CD4-positive, CD25-positive, alpha-beta regulatory T cell (primary cell): ENCODE measurements around the gene ELP5. TPM values are rescaled to one million over a fixed set of nuclear protein-coding genes. Genes with fewer than 3 reads are reported as not detected.

Experiments used
- ATAC-seq, 2 donors: fragments of 150-1000 bp; cut with Tn5 transposase; one replicate each; pipeline ENCODE4 v1.10.0; 2021; ENCODE audit warnings: low read depth in 2 of 2, moderate number of reproducible peaks in 2 of 2, moderate library complexity in 1 of 2
- DNase-seq, 3 donors: peaks; one replicate each; pipeline versions ENCODE4 v3.0.0 to v3.0.0-alpha.2; 2012 to 2022; ENCODE audit warnings: mixed read lengths in 1 of 3
- H3K27ac ChIP-seq: one replicate; pipeline ENCODE4 v1.7.0; 2013; ENCODE audit warnings: mild to moderate bottlenecking, low read length; ENCODE audit not compliant: insufficient read depth, poor library complexity, severe bottlenecking
- H3K27me3 ChIP-seq: one replicate; pipeline ENCODE4 v1.7.0; 2013; ENCODE audit warnings: low read length; ENCODE audit not compliant: control insufficient read depth, insufficient read depth
- H3K36me3 ChIP-seq: one replicate; pipeline ENCODE4 v1.7.0; 2013; ENCODE audit warnings: mild to moderate bottlenecking, low read length, moderate library complexity; ENCODE audit not compliant: control insufficient read depth, insufficient read depth
- H3K4me1 ChIP-seq: 2 replicates; pipeline ENCODE4 v1.7.0; 2013; ENCODE audit warnings: mild to moderate bottlenecking, low read length; ENCODE audit not compliant: insufficient read depth, control insufficient read depth, poor library complexity, severe bottlenecking
- H3K4me3 ChIP-seq: one replicate; pipeline ENCODE4 v1.7.0; 2013; ENCODE audit warnings: low read depth, mild to moderate bottlenecking, low read length, moderate library complexity
- H3K9me3 ChIP-seq, 2 experiments: 1 replicate in 1 of 2; 2 replicates in 1 of 2; pipeline ENCODE4 v1.7.0; 2013; ENCODE audit warnings: low read length in 2 of 2, mild to moderate bottlenecking in 1 of 2, moderate library complexity in 1 of 2; ENCODE audit not compliant: control insufficient read depth in 2 of 2
- H3K27ac Mint-ChIP-seq, 3 donors: one replicate each; pipeline ENCODE4 v1.8.0; 2020 to 2022; ENCODE audit warnings: mild to moderate bottlenecking in 3 of 3, mixed read lengths in 3 of 3, moderate library complexity in 2 of 3
- H3K27me3 Mint-ChIP-seq: one replicate; pipeline ENCODE4 v1.8.0; 2022; ENCODE audit warnings: mild to moderate bottlenecking, mixed read lengths
- H3K36me3 Mint-ChIP-seq: one replicate; pipeline ENCODE4 v1.8.0; 2020; ENCODE audit warnings: mixed read lengths
- H3K4me1 Mint-ChIP-seq, 4 donors: one replicate each; pipeline ENCODE4 v1.8.0; 2020 to 2022; ENCODE audit warnings: mixed read lengths in 4 of 4, mild to moderate bottlenecking in 1 of 4
- H3K4me3 Mint-ChIP-seq, 4 donors: one replicate each; pipeline ENCODE4 v1.8.0; 2020 to 2022; ENCODE audit warnings: mild to moderate bottlenecking in 4 of 4, mixed read lengths in 4 of 4, moderate library complexity in 3 of 4
- H3K9me3 Mint-ChIP-seq, 7 donors: one replicate each; pipeline ENCODE4 v1.8.0; 2020 to 2022; ENCODE audit warnings: mixed read lengths in 7 of 7, mild to moderate bottlenecking in 3 of 7, moderate library complexity in 2 of 7
- polyA plus RNA-seq, 4 donors: library from polyadenylated mRNA; unstranded; fragments of 300-500 nt; fragmentation: Illumina TruSeq; gene quantifications; one replicate each; pipeline ENCODE4 v1.2.3, GENCODE V29; 2021
- total RNA-seq: library from RNA; stranded (reverse); gene quantifications from one replicate; pipeline ENCODE4 v1.2.3, GENCODE V29; 2022

Gene ELP5
- total and polyA plus RNA-seq, 5 donors from 2014 or later: 31.6 to 74.0 (median 56.1) TPM

GRCh38 chr17:7260651-7261378, 8.8 kb downstream of the ELP5 start:
- H3K27me3 ChIP-seq: peaks cover 6% of the 10 kb centered on the region
- Mint-ChIP-seq H3K27me3 (peaks cover 29% of the 10 kb centered on the region), H3K4me3 (peak overlapping the region; percentile 61 to 78 (median 72)), H3K4me1 (peaks cover 5 to 31% (median 13%) of the 10 kb centered on the region in 4 donors), H3K27ac (peak overlapping the region in 2 of 3 donors; percentile 43 to 51), H3K36me3 (peaks cover 7% of the 10 kb centered on the region), H3K9me3 (no peaks in the 10 kb centered on the region)
- H3K4me1 ChIP-seq: peaks cover 34% of the 10 kb centered on the region
- no peaks in the 10 kb centered on the region for H3K9me3 ChIP-seq
- peak overlapping the region; percentile 25 for H3K27ac ChIP-seq
- peak; percentile 4 to 39 for ATAC-seq
- H3K36me3 ChIP-seq: peaks cover 15% of the 10 kb centered on the region
- H3K4me3 ChIP-seq: no peak overlapping the region
- DNase-seq: peak; percentile 20 to 46 (median 29)

GRCh38 chr17:7261379-7262191, 9.6 kb downstream of the ELP5 start:
- Histone ChIP-seq H3K27me3 (peaks cover 6% of the 10 kb centered on the region), H3K9me3 (no peaks in the 10 kb centered on the region), H3K36me3 (peaks cover 13% of the 10 kb centered on the region), H3K4me3 (no peak overlapping the region), H3K27ac (peak overlapping the region; percentile 5), H3K4me1 (peaks cover 34% of the 10 kb centered on the region)
- Mint-ChIP-seq H3K27me3 (peaks cover 30% of the 10 kb centered on the region), H3K9me3 (no peaks in the 10 kb centered on the region), H3K27ac (no peak overlapping the region), H3K4me1 (peaks cover 5 to 31% (median 13%) of the 10 kb centered on the region in 4 donors), H3K4me3 (peak overlapping the region; percentile 69 to 81 (median 74)), H3K36me3 (peaks cover 3% of the 10 kb centered on the region)
- DNase-seq: peak in 2 of 3 donors; percentile 33 to 52
- ATAC-seq: peak; percentile 52 to 66

- Mint-ChIP-seq H3K27me3 (peaks cover 33% of the 10 kb centered on the region), H3K4me3 (peak within 1 kb of the TSS; percentile 69 to 90 (median 74)), H3K9me3 (peaks cover 0 to 2% (median 0%) of the 10 kb centered on the region in 7 donors), H3K27ac (peak within 1 kb of the TSS in 2 of 3 donors; percentile 26 to 42), H3K4me1 (peaks cover 5 to 32% (median 13%) of the 10 kb centered on the region in 4 donors), H3K36me3 (no peaks in the 10 kb centered on the region)
- DNase-seq: no peak
- H3K36me3 ChIP-seq: peaks cover 7% of the 10 kb centered on the region
- H3K4me3 ChIP-seq: no peak within 1 kb of the TSS
- H3K9me3 ChIP-seq: no peaks in the 10 kb centered on the region
- H3K27ac ChIP-seq: no peak within 1 kb of the TSS
- no peak for ATAC-seq
- H3K27me3 ChIP-seq: peaks cover 6% of the 10 kb centered on the region
- H3K4me1 ChIP-seq: peaks cover 34% of the 10 kb centered on the region
Measured at GRCh38 chr17:7262192-7262934, 10.3 kb downstream of the ELP5 start, which contains the start of gene CLDN7. Gene CLDN7 (minus strand): TSS chr17:7262478. CDS start chr17:7262043, 435 bp downstream.

GRCh38 chr17:7262935-7263800, 11.2 kb downstream of the ELP5 start:
- Histone ChIP-seq H3K36me3 (peaks cover 6% of the 10 kb centered on the region), H3K9me3 (no peaks in the 10 kb centered on the region), H3K4me3 (no peak overlapping the region), H3K27ac (no peak overlapping the region), H3K4me1 (peaks cover 34% of the 10 kb centered on the region), H3K27me3 (peaks cover 6% of the 10 kb centered on the region)
- Mint-ChIP-seq H3K9me3 (peaks cover 0 to 2% (median 0%) of the 10 kb centered on the region in 7 donors), H3K4me1 (peaks cover 5 to 32% (median 13%) of the 10 kb centered on the region in 4 donors), H3K4me3 (peak overlapping the region; percentile 58 to 90 (median 72)), H3K27ac (peak overlapping the region in 2 of 3 donors; percentile 26 to 42), H3K27me3 (peaks cover 33% of the 10 kb centered on the region), H3K36me3 (no peaks in the 10 kb centered on the region)
- no peak for DNase-seq
- peak in 1 of 2 donors; percentile 26 for ATAC-seq

- Histone ChIP-seq H3K4me3 (no peak overlapping the region), H3K27me3 (peaks cover 6% of the 10 kb centered on the region), H3K27ac (no peak overlapping the region), H3K4me1 (peaks cover 34% of the 10 kb centered on the region), H3K9me3 (no peaks in the 10 kb centered on the region), H3K36me3 (peaks cover 5% of the 10 kb centered on the region)
- DNase-seq (no peak), ATAC-seq (no peak)
- H3K9me3 Mint-ChIP-seq: peaks cover 0 to 2% (median 0%) of the 10 kb centered on the region in 7 donors
- no peaks in the 10 kb centered on the region for H3K36me3 Mint-ChIP-seq
- H3K27me3 Mint-ChIP-seq: peaks cover 33% of the 10 kb centered on the region
- H3K4me1 Mint-ChIP-seq: peaks cover 5 to 32% (median 13%) of the 10 kb centered on the region in 4 donors
- peak overlapping the region; percentile 27 to 90 (median 66) for H3K4me3 Mint-ChIP-seq
- no peak overlapping the region for H3K27ac Mint-ChIP-seq
Measured at GRCh38 chr17:7263801-7264078, 11.7 kb downstream of the ELP5 start.

- peaks cover 6% of the 10 kb centered on the region for H3K27me3 ChIP-seq
- Mint-ChIP-seq H3K36me3 (no peaks in the 10 kb centered on the region), H3K27ac (peak overlapping the region in 2 of 3 donors; percentile 20 to 78), H3K4me1 (peaks cover 5 to 24% (median 12%) of the 10 kb centered on the region in 4 donors), H3K4me3 (peak overlapping the region in 1 of 4 donors; percentile 67), H3K9me3 (peaks cover 0 to 2% (median 0%) of the 10 kb centered on the region in 7 donors), H3K27me3 (peaks cover 41% of the 10 kb centered on the region)
- H3K27ac ChIP-seq: no peak overlapping the region
- H3K4me1 ChIP-seq: peaks cover 19% of the 10 kb centered on the region
- DNase-seq: no peak
- H3K36me3 ChIP-seq: no peaks in the 10 kb centered on the region
- no peak overlapping the region for H3K4me3 ChIP-seq
- ATAC-seq: no peak
- no peaks in the 10 kb centered on the region for H3K9me3 ChIP-seq
Measured at GRCh38 chr17:7266784-7267183, 14.8 kb downstream of the ELP5 start.
